Measurements from ENCODE around the gene NKD1.
A peak's percentile ranks its signal among the peaks of the same experiment; 100 is the strongest.

Gene NKD1

DNA sequence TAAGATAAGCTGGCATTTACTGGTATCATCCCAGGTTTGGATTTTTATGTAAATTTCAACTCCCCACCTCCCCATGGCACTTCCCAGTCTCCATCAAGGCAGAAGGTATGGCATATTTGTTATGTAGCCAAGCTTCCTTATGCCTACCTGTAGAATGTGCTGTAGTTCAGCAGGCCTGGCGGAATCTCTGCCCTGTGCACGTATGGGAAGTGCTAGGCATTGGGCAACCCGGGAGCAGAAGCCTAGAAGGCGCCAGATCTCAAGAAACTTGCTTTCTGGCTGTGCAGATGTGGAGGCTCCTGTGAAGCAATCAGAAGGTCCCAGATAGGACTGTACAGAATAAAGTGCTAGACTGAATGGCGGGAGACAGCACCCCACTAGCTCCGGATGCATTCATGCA is 68.2 kb downstream of the NKD1 start:
- DNase-seq: no peak

DNA sequence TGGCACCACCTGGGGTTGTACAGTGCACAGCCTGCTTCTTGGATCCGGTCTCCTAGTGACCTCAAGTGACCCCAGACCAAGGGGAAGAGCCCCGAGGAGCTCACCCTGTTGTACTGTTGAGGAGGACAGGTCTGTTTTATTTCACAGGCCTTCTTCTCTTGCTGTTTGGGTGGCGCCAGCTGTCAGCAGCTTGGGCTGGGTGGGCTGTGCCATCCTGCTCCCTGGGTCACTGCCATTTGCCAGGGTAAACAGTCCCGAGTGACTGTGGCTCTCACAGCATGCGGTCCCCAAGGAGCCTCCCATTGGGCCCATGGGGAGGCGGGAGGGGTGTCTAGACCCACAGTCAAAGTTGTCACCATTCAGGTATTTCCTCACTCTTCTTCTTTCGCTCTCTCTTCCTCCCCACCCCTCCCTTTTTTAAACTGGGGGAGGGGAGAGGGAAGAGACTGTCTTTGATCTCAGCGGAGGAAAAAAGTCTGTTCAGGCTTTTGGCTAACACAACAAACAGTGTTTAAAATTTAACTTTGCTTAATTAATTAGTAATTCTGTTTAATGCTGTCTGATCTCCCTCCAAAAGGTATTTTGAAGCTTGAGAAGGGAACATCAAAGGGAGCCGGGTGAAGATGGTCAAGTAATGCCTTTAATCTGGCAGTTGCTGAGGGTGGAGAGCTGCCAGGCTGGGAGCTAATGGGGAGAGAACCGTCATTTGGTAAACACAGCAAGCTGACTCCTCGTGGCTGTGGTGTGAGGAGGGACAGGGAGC is 68.9 kb downstream of the NKD1 start:
- DNase-seq: no peak

- DNase-seq: no peak
Measured at GRCh38 chr16:50617646-50618184, 69.5 kb downstream of the NKD1 start.

DNA sequence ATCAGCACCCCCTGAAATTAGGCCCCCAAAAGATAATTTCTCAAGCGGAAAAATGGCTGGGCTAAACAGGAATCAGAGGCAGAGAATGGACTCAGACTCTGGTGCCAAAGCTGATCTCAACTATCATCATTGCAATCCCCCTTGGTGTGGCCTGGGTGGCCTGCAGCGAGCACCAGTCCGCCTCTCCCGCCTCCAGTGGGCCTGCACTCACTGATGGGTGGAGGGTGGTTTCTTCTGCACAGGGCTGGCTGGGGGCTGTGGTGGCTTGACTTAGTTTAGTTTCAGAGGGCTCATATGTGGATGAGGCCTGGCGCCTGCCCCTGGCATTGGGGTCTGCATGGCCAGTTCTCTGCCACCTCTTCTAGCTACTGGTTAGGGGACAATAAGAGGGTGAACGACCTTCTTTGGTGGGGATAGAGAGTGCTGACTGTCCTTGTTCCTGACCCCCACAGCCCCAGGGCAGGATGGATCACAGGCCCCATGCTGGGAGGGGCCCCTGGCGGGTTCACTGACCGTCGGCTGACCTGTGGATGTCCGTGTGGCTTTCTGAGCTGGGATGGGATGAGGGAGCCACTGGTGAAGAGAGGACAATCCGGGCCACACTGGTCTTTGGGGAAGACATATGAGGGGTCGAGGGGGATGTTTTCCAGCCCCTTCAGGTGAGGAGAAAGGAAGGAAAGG is 70.2 kb downstream of the NKD1 start:
- no peak for DNase-seq

- no peak for DNase-seq
Measured at GRCh38 chr16:50619702-50620491, 71.7 kb downstream of the NKD1 start.

DNA sequence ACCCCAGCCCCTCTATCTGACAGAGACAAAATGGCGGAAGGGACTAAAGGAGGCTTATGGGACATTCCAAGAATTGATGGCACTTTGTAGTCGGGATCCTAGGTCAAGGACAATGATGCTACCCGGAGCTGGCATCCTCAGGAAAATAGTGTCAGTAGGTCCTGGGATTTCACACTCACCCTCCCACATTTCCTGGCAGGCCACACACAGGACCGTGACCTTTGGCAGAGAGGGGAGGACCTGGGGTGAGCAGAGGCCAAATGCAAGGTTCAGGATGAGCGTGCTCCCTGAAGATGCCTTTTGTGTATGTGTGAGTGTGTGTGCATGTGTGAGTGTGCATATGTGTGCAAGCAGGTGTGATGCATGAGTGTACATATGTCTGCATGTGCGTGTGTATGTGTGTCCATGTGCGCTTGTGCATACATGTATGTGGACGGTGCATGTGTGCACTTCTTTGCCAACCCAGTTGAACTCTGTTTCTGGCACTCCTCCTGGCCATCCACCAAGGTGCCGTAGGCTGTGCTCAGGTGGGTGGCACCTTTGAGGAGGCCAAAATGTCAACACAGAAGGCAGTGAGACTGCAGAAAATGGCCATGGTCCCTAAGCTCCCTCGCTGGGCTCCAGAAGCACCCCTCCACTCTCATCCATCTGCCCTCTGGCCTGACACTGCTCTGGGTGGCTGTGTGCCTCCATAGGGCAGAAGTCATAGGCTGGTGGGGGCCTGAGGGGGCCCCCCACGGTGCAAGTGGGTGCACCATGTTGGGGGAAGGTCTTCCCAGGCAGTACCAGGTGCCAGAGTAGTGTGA is 72.7 kb downstream of the NKD1 start:
- no peak for DNase-seq

- no peak for DNase-seq
Measured at GRCh38 chr16:50621452-50621792, 73.2 kb downstream of the NKD1 start.

- no peak for DNase-seq
Measured at GRCh38 chr16:50622029-50622428, 73.8 kb downstream of the NKD1 start.

DNA sequence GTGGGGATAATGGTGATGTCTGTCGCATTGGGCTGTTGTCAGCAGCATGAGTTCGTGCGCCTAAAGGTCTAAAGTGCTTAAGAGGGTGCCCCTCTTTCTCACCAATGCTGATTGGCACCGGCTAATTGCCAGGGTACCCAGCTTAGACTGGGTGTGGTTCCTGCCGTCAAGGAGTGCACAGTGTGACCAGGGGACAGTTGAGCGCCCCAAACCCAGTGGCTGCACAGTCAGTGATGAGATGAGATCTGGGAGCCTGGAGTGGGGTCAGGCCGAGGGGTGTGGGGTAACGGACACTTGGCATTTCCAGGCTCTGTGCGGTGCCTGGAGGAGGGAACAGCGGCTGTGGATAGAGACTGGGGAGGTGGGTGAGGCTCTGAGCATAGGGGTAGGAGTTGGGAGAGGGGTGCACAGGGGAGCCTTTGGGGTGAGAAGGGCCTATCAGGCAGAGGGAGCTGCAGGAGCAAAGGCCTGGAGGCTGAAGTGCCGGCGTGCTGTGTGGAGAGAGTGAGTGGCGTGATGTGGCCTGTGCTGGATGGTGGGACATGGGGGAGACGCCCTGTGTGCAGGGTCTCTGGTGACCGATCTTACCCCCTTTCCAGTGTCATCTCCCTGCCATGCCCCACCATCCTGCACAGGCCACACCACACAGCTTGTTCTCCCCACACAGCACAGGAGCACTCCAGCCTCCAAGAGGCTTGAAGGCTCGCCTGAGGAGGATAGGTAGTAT is 74.6 kb downstream of the NKD1 start:
- no peak for DNase-seq

- DNase-seq: no peak
Measured at GRCh38 chr16:50624449-50624970, 76.3 kb downstream of the NKD1 start.

GRCh38 chr16:50625374-50625773 is 77.2 kb downstream of the NKD1 start:
- no peak for DNase-seq

- peak; percentile 6 for DNase-seq
Measured at GRCh38 chr16:50626868-50627267, 78.7 kb downstream of the NKD1 start.

- DNase-seq: peak; percentile 50
Measured at GRCh38 chr16:50627419-50627818, 79.2 kb downstream of the NKD1 start.

DNA sequence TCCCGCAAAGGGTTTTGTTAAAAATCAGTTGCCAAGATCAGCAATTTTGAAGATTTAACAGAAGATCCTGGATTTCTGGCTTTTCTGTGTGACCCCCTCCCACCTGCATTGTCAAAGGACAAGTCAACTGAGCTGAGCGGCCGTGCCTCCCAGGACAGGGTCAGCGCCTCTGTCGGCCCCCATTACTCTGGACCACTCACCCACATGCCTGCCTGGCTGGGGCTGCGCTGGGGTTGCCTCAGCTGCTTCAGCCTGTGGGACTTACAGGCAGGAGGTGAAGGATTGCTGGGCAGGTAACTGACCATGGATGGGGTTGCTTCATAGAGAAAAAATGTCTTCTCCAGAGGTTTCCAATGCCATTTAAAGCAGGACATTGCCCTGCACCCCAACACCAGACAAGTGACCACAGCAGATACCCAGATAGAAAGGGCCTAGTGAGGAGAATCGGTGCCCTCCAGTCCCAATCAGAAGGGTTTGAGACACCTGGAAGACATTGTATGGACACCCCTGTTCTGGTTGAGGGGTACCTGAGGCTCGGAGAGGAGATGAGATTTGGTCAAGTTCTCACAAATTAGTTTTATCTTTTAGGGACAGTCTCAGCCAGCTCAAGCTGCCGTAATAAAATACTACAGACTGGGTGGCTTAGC is 80.1 kb downstream of the NKD1 start:
- no peak for DNase-seq

DNA sequence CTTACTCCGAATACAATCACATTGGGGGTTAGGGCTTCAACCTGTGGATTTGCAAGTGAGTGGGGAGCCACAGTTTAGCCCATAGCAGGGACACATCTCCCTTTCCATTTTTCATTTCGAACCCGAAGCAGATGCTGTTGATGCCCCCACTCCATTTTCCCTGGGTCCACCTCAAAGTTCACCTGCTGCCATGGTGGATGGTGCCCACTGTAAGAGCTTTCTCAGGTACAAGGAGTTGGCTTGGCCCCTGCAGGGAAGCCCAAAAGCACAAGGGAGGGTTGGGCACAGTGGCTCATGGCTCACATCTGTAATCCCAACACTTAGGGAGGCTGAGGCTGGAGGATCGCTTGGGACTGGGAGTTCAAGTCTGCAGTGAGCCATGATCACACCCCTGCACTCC is 81.1 kb downstream of the NKD1 start:
- DNase-seq: no peak

- DNase-seq: no peak
Measured at GRCh38 chr16:50630394-50631020, 82.3 kb downstream of the NKD1 start.

GRCh38 chr16:50631249-50631984 is 83.2 kb downstream of the NKD1 start:
- DNase-seq: no peak

DNA sequence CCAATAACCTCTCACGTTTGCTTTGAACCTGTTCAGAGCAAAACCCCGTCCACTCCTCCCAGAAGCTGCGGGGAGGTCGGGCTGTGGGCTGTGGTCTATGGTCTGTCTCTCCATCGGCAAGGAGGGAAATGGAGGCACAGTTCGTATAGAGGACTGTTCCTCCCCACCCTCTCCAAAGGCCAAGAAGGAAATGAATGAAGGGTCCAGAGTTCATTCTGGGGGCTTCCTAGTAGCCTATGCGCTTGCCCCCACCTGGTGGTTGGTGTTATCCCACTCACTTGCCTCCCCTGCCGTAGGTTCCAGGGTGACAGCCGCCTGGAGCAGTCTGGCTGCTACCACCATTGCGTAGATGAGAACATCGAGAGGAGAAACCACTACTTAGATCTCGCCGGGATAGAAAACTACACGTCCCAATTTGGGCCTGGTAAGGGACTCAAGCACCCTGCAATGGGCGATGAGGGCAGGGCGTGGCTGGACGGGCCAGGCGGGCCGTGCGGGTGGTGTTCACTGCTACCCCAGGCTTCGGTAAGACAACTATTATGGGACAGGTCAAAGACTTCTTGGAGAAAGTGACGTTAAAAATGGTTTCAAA is 83.9 kb downstream of the NKD1 start:
- no peak for DNase-seq

DNA sequence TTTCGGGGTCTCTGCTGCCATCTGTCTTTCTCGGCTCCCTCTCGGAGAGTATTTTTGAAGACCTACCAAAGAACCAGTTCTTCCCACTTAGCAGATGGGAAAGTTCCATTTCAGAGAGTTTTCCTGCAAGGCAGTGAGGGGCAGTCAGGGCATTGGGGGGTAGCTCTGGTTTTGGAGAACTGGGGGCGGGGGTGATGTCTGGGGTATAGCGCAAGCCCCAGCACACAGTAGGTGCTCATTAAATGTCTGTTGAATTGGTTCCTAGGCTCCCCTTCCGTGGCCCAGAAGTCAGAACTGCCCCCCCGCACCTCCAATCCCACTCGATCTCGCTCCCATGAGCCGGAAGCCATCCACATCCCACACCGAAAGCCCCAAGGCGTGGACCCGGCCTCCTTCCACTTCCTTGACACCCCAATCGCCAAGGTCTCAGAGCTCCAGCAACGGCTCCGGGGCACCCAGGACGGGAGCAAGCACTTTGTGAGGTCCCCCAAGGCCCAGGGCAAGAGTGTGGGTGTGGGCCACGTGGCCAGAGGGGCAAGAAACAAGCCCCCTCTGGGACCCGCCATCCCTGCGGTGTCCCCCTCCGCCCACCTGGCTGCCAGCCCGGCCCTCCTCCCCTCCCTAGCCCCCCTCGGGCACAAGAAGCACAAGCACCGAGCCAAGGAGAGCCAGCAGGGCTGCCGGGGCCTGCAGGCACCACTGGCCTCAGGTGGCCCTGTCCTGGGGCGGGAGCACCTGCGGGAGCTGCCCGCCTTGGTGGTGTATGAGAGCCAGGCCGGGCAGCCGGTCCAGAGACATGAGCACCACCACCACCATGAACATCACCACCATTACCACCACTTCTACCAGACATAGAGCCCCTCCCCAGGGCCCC is 85.0 kb downstream of the NKD1 start:
- no peak for DNase-seq

All from CD4-positive, alpha-beta T cell treated with Interleukin-17A for 1 hour (primary cell).